Lower lobe of right lung (tissue), 2 donors: Measurements from ENCODE around the gene KYNU. TPM values are rescaled to one million over a fixed set of nuclear protein-coding genes. Genes with fewer than 3 reads are reported as not detected.

ENCODE experiments used
- ATAC-seq, 2 donors: fragments of 200-7000 bp; cut with Tn5 transposase; one replicate each; pipeline ENCODE4 v1.9.1; 2020 to 2022; ENCODE audit warnings: mild to moderate bottlenecking in 2 of 2, moderate library complexity in 2 of 2
- DNase-seq: peaks from one replicate; pipeline ENCODE4 v3.0.0-alpha.2; 2020
- H3K27ac ChIP-seq: fragments of 200-600 bp; one replicate; pipeline ENCODE4 v1.8.0; 2022
- H3K27me3 ChIP-seq: fragments of 200-600 bp; one replicate; pipeline ENCODE4 v1.8.0; 2022; ENCODE audit warnings: low read depth
- H3K36me3 ChIP-seq: fragments of 200-600 bp; one replicate; pipeline ENCODE4 v1.8.0; 2022; ENCODE audit warnings: mild to moderate bottlenecking
- H3K4me1 ChIP-seq: fragments of 200-600 bp; one replicate; pipeline ENCODE4 v1.8.0; 2022
- H3K4me3 ChIP-seq: fragments of 200-600 bp; one replicate; pipeline ENCODE4 v1.8.0; 2022; ENCODE audit warnings: mild to moderate bottlenecking
- H3K9me3 ChIP-seq: fragments of 200-600 bp; one replicate; pipeline ENCODE4 v1.8.0; 2022
- intact Hi-C: fragments of 100-400 bp; cut with DNase I; formaldehyde crosslinking; loops from one replicate; pipeline ENCODE4 v1.11.0; 2022
- total RNA-seq: library from RNA; stranded (reverse); fragmentation: NEBNext Ultra II Directional; extraction: Animal tissue kit (Norgen Biotek cat#: 25700); gene quantifications from one replicate; pipeline ENCODE4 v1.2.1, GENCODE V29; 2021
- TF ChIP-seq, protein P1 (sequence below): fragments of 200-600 bp; IDR thresholded peaks from one replicate; pipeline ENCODE4 v1.8.0; 2022; ENCODE audit warnings: antibody characterized with exemption, mild to moderate bottlenecking
- donor health status: DM: no; HTN: yes; CAD: no; lungs with severe emphysema.

The KYNU gene
- total RNA-seq, 1 donor from 2014 or later, result 30.6 TPM

GRCh38 chr2:142991295-142991694 lies 113.8 kb downstream of the KYNU start:
- ATAC-seq (no peak), DNase-seq (no peak)
- Histone ChIP-seq H3K27ac (no peak overlapping the region), H3K4me1 (no peaks in the 10 kb centered on the region), H3K4me3 (no peak overlapping the region), H3K9me3 (no peaks in the 10 kb centered on the region), H3K27me3 (no peaks in the 10 kb centered on the region), H3K36me3 (no peaks in the 10 kb centered on the region)
- intact Hi-C loops, result no loop called here
- TF ChIP-seq, protein P1, sequence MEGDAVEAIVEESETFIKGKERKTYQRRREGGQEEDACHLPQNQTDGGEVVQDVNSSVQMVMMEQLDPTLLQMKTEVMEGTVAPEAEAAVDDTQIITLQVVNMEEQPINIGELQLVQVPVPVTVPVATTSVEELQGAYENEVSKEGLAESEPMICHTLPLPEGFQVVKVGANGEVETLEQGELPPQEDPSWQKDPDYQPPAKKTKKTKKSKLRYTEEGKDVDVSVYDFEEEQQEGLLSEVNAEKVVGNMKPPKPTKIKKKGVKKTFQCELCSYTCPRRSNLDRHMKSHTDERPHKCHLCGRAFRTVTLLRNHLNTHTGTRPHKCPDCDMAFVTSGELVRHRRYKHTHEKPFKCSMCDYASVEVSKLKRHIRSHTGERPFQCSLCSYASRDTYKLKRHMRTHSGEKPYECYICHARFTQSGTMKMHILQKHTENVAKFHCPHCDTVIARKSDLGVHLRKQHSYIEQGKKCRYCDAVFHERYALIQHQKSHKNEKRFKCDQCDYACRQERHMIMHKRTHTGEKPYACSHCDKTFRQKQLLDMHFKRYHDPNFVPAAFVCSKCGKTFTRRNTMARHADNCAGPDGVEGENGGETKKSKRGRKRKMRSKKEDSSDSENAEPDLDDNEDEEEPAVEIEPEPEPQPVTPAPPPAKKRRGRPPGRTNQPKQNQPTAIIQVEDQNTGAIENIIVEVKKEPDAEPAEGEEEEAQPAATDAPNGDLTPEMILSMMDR, result no peak

DNA sequence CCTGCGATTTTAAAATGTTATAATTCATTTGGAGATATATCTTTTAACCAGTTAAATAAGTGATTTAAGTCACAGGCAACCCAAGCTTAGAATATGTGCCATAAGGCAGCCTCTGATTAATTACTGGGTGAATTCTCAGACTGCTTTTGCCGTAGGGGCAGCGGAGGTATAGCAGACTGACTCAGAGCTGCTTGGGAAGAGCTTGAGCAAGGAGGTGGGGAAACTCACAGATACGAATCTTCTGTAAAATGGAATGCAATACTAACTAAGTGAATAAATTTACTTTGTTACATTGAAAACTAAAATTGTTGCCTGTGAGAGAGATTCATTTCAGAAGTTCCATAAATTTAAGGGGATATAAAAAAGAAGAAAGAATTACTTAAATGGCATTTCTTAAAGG lies 115.4 kb downstream of the KYNU start:
- H3K27ac ChIP-seq, result no peak overlapping the region
- TF ChIP-seq, protein P1, result no peak

GRCh38 chr2:142993771-142994170 lies 116.3 kb downstream of the KYNU start:
- Histone ChIP-seq H3K27ac (no peak overlapping the region), H3K4me1 (no peaks in the 10 kb centered on the region), H3K9me3 (no peaks in the 10 kb centered on the region), H3K36me3 (no peaks in the 10 kb centered on the region), H3K27me3 (no peaks in the 10 kb centered on the region), H3K4me3 (no peak overlapping the region)
- DNase-seq (no peak), ATAC-seq (no peak)
- TF ChIP-seq, protein P1, result no peak
- intact Hi-C loops, result no loop called here

More for the DNA sequence above, 115.4 kb downstream of the KYNU start:
- no peaks in the 10 kb centered on the region for H3K4me1 ChIP-seq
- no peaks in the 10 kb centered on the region for H3K9me3 ChIP-seq
- H3K27me3 ChIP-seq, result no peaks in the 10 kb centered on the region
- ATAC-seq, result no peak
- no peaks in the 10 kb centered on the region for H3K36me3 ChIP-seq
- intact Hi-C loops, result no loop called here
- no peak overlapping the region for H3K4me3 ChIP-seq
- DNase-seq, result no peak

GRCh38 chr2:142994665-142995064 lies 117.2 kb downstream of the KYNU start:
- no peaks in the 10 kb centered on the region for H3K27me3 ChIP-seq
- no peaks in the 10 kb centered on the region for H3K9me3 ChIP-seq
- H3K4me3 ChIP-seq, result no peak overlapping the region
- ATAC-seq (no peak), DNase-seq (no peak)
- intact Hi-C loops, result no loop called here
- no peaks in the 10 kb centered on the region for H3K4me1 ChIP-seq
- TF ChIP-seq, protein P1, result no peak
- H3K36me3 ChIP-seq, result no peaks in the 10 kb centered on the region
- H3K27ac ChIP-seq, result no peak overlapping the region

DNA sequence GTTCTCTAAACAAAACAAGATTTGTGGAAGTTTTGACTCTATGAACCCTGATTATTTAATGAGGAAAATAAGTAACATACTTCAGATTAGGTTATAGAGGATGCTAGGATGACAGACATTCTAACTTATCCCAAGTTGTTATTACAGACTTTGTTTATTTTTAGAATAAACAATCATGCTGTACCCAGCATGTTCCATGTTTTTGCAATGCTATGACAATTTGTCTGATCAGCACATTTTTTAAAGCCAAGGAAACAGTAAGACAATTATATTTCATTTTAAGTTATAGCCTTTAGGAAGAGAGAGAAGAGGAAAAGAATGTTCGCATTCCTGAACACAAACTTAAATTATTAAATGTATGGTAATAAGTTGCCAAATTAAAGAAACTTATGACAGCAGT lies 119.8 kb downstream of the KYNU start:
- Histone ChIP-seq H3K9me3 (no peaks in the 10 kb centered on the region), H3K27ac (no peak overlapping the region), H3K4me1 (no peaks in the 10 kb centered on the region), H3K4me3 (no peak overlapping the region), H3K27me3 (no peaks in the 10 kb centered on the region), H3K36me3 (no peaks in the 10 kb centered on the region)
- TF ChIP-seq, protein P1, result no peak
- DNase-seq, result no peak
- no peak for ATAC-seq
- intact Hi-C loops, result no loop called here

- Histone ChIP-seq H3K4me3 (no peak overlapping the region), H3K36me3 (no peaks in the 10 kb centered on the region), H3K27ac (no peak overlapping the region), H3K4me1 (no peaks in the 10 kb centered on the region), H3K9me3 (no peaks in the 10 kb centered on the region), H3K27me3 (no peaks in the 10 kb centered on the region)
- TF ChIP-seq, protein P1, result no peak
- DNase-seq (no peak), ATAC-seq (no peak)
- intact Hi-C loops, result no loop called here
These were observed 123.1 kb downstream of the KYNU start for GRCh38 chr2:143000599-143000998.
